ENCODE data around the gene PTPRS. TPM values are rescaled to one million over a fixed set of nuclear protein-coding genes. Genes with fewer than 3 reads are reported as not detected.
A peak's percentile ranks its signal among the peaks of the same experiment; 100 is the strongest.

PTPRS gene
- total and polyA plus RNA-seq, 2 of the 8 experiments (the other 6 are each of a cell fraction or from before 2014, with no cell fraction given): 96.8 to 223 TPM

DNA sequence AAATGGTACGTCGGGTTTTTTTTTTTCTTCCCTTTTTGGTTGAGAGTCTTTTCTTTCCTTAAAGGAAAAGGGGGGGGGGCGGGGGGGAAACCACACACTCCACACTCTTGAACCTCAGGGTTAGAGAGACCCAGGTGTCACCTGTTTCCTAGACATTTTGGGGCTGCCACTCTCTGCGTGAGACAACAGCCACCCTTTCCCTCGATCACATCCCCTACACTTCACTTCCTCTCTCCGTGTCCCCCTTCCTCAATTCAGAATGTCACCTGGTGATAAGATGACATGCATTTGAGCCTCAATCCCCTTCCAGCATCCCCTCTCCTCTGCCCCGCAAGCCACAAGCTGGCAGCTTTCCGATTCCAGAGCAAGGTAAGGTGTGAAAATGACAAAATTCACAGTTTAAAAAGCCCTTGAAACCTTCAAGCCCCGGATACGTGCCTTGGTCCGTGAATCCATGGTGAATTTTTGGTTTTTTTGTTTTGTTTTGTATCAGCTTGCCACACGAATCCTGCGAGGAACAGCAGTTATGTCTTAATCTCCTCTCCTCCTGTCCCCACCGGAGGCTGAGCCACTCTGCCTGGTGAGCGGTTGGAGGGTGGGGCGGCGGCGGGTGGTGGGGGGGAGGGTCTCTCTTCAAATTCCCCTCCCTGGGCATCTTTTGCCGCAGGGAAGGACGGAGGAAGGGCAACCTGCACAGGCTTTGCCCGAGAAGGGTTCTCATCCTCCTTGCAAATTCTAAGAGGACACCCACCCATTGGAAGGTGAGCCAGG is 4.2 kb downstream of the PTPRS start:
- DNase-seq (ENCODE audit: low read depth in 1 of 2, low spot score in 2 of 2) (no peak), FAIRE-seq (no peak)
- Histone ChIP-seq H3K18ac (ENCODE audit: extremely low read depth, low read length) (no peak overlapping the region), H4K20me1 (replicated peaks in 1 of 2; ENCODE audit: control insufficient read depth in 1 of 2, insufficient read depth in 2 of 2, low read length in 2 of 2) (peaks cover 36 to 40% of the 10 kb centered on the region in 2 experiments), H3K4me3 (ENCODE audit: extremely low read depth in 1 of 4, insufficient read depth in 2 of 4, low read depth in 3 of 4, low read length in 4 of 4) (no peak overlapping the region), H3K4me2 (ENCODE audit: insufficient read depth in 1 of 2, low read depth in 2 of 2, low read length in 2 of 2) (peak overlapping the region in 1 of 2 experiments; percentile 40; a peak in 3 of 4 replicates), H3K56ac (replicated peaks; ENCODE audit: insufficient read length, low read depth, low read length) (no peak overlapping the region), H2AFZ (ENCODE audit: low read length) (no peak overlapping the region), H2BK20ac (ENCODE audit: low read length) (no peak overlapping the region), H2BK15ac (ENCODE audit: low read length) (no peak overlapping the region), H3K14ac (ENCODE audit: insufficient read length) (no peak overlapping the region), H3K23me2 (ENCODE audit: low read depth, low read length) (peaks cover 7% of the 10 kb centered on the region; the same call in 1 of the 2 replicates), H3K9me3 (ENCODE audit: insufficient read depth in 2 of 2, low read depth in 1 of 2, low read length in 1 of 2) (peaks cover 4 to 6% of the 10 kb centered on the region in 2 experiments; a peak in 2 of 4 replicates), H4K8ac (ENCODE audit: extremely low read depth, insufficient read depth, low read length) (no peak overlapping the region), H4K91ac (replicated peaks; ENCODE audit: insufficient read length, low read length) (no peak overlapping the region), H3K4me1 (replicated peaks in 1 of 4; ENCODE audit: control insufficient read depth in 3 of 4, insufficient read depth in 4 of 4, low read length in 3 of 4) (peaks cover 2 to 21% (median 12%) of the 10 kb centered on the region in 4 experiments), H3K9ac (replicated peaks in 1 of 4; ENCODE audit: extremely low read depth in 1 of 4, low read depth in 3 of 4, low read length in 3 of 4) (0 out of 7 replicates have a peak overlapping the region, but pooled peaks of 1 of the 4 experiments have one; percentile 12), H3K79me1 (ENCODE audit: low read depth, low read length) (peaks cover 18% of the 10 kb centered on the region), H2BK120ac (replicated peaks; ENCODE audit: low read depth, low read length) (no peak overlapping the region), H3K27ac (ENCODE audit: low read depth, low read length) (no peak overlapping the region), H3K36me3 (ENCODE audit: control insufficient read depth in 2 of 4, insufficient read depth in 4 of 4, low read length in 3 of 4) (0 out of 8 replicates have a peak, but pooled peaks cover 0 to 3% (median 0%) of the 10 kb centered on the region in 4 experiments), H3K23ac (ENCODE audit: insufficient read length) (no peak overlapping the region), H3K4ac (replicated peaks; ENCODE audit: insufficient read length, low read depth, low read length) (no peak overlapping the region), H3K27me3 (replicated peaks in 1 of 4; ENCODE audit: control insufficient read depth in 3 of 4, extremely low read depth in 1 of 4, insufficient read depth in 3 of 4, low read length in 3 of 4) (peaks cover 4 to 6% (median 5%) of the 10 kb centered on the region in 4 experiments), H2AK5ac (ENCODE audit: low read depth, low read length) (no peak overlapping the region), H2BK12ac (ENCODE audit: low read depth, low read length) (no peak overlapping the region), H3K79me2 (ENCODE audit: control insufficient read depth in 1 of 2, insufficient read depth in 2 of 2, low read length in 2 of 2) (peaks cover 12 to 78% of the 10 kb centered on the region in 2 experiments), H2BK5ac (ENCODE audit: low read depth, low read length) (no peak overlapping the region), H4K5ac (ENCODE audit: insufficient read length, low read depth, low read length) (no peak overlapping the region)
- ChIA-PET POLR2A (ENCODE audit: partially characterized antibody) (interaction anchor here (0.8 to 1.8 kb wide), 6 partner anchors 9 to 43 kb away, joined by 3 to 9 read pairs (median 3); no protein-coding TSS in a partner anchor), CTCF (ENCODE audit: partially characterized antibody) (interaction anchor here (0.7 to 2.6 kb wide), 4 partner anchors 9 to 34 kb away, joined by 3 to 12 read pairs (median 3); no protein-coding TSS in a partner anchor)
- 76% methylated on average over 20 of the region's 21 CpGs; no CpG with 5 or more reads in 1 of the 2 experiments for WGBS, 2 experiments (ENCODE audit: extremely low coverage in 1 of 2, insufficient coverage in 1 of 2, insufficient read length in 1 of 2, insufficient replicate concordance in 2 of 2, low coverage in 1 of 2, low lambda C conversion rate in 2 of 2, missing lambda C conversion rate in 1 of 2)
- TF ChIP-seq JUN (IDR thresholded peaks at IDR 0.05; ENCODE audit: low read depth, low read length) (no peak), RNF2 (IDR thresholded peaks at IDR 0.05; ENCODE audit: borderline replicate concordance, low read depth, low read length, missing control alignments, poor library complexity, severe bottlenecking) (no peak), SIN3A (conservative IDR thresholded peaks at IDR 0.05 in 1 of 2, IDR thresholded peaks at IDR 0.05 in 1 of 2; ENCODE audit: low read depth in 1 of 2, low read length in 2 of 2) (no peak), NANOG (IDR thresholded peaks at IDR 0.05; ENCODE audit: insufficient read depth, low read depth, low read length, poor library complexity, severe bottlenecking) (no peak), CEBPB (IDR thresholded peaks at IDR 0.05; ENCODE audit: low read depth, low read length) (no peak), POU5F1 (IDR thresholded peaks at IDR 0.05; ENCODE audit: low read depth, low read length) (no peak), POLR2A (IDR thresholded peaks at IDR 0.05; ENCODE audit: control extremely low read depth in 1 of 2, low read depth in 2 of 2, low read length in 2 of 2) (no peak), HDAC6 (IDR thresholded peaks at IDR 0.05; ENCODE audit: low read depth, low read length) (no peak), SIX5 (IDR thresholded peaks at IDR 0.05; ENCODE audit: low read depth, low read length) (no peak), ZNF274 (IDR thresholded peaks at IDR 0.05; ENCODE audit: borderline replicate concordance, extremely low read depth, low read length) (no peak), CTBP2 (IDR thresholded peaks at IDR 0.05; ENCODE audit: borderline replicate concordance, insufficient read depth, insufficient read length, low read length) (no peak)

Data from H1 (cell line).